B cell (primary cell): ENCODE measurements around the gene G6PC3.

Experiments used
- CTCF ChIP-seq: fragments of 200-600 bp; IDR thresholded peaks from one replicate; pipeline ENCODE4 v1.8.0; 2022; ENCODE audit warnings: antibody characterized with exemption, mild to moderate bottlenecking
- EZH2 ChIP-seq: IDR thresholded peaks from 2 replicates; pipeline ENCODE4 v1.6.1; 2012; ENCODE audit warnings: borderline replicate concordance, low read depth, mild to moderate bottlenecking, moderate library complexity, low read length; ENCODE audit not compliant: insufficient read depth, poor library complexity, severe bottlenecking

DNA sequence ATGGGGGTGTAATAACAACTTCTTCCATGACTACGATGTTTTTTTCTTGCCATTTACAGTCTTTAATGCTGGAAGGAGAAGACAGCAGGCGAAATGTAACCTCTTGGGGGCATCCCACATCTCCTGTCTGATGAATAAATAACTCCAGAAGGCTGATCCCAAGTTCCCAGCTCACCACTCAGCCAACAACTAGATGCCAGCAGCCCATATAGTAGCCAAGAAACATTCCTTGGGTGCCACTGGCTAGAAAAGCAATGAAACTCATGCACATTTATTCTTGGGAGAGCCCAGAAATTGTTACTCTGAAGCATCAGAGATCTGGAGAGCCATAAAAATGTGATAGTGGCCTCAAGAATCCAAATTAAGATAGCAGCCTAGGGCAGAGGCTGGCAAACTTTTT is 33.1 kb upstream of the G6PC3 start:
- no peak for TF ChIP-seq CTCF
- TF ChIP-seq EZH2: no peak
